Measurements from ENCODE around the gene KRTAP10-3.

DNA sequence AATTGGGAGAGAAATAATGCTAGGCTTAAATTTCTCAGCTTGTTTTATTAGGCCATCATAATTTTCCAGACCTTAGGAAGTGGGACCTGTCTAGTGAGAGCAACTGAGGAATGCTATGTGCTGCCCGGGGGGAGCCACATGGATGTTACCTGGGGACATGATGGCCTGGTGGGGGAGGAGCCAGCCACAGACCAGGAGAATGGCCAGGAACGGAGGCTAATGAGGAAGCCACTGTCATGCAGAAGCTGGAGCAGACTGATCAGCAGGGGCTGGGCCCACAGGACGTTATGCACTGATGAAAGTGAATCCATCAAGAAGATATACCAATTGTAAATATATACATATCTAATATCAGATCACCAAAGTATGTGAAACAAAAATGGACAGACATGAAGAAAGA, 14.0 kb downstream of the KRTAP10-3 start:
- TF ChIP-seq, protein P1, sequence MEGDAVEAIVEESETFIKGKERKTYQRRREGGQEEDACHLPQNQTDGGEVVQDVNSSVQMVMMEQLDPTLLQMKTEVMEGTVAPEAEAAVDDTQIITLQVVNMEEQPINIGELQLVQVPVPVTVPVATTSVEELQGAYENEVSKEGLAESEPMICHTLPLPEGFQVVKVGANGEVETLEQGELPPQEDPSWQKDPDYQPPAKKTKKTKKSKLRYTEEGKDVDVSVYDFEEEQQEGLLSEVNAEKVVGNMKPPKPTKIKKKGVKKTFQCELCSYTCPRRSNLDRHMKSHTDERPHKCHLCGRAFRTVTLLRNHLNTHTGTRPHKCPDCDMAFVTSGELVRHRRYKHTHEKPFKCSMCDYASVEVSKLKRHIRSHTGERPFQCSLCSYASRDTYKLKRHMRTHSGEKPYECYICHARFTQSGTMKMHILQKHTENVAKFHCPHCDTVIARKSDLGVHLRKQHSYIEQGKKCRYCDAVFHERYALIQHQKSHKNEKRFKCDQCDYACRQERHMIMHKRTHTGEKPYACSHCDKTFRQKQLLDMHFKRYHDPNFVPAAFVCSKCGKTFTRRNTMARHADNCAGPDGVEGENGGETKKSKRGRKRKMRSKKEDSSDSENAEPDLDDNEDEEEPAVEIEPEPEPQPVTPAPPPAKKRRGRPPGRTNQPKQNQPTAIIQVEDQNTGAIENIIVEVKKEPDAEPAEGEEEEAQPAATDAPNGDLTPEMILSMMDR (optimal IDR thresholded peaks at IDR 0.05 in 1 of 3, IDR thresholded peaks at IDR 0.05 in 1 of 3, conservative IDR thresholded peaks at IDR 0.05 in 1 of 3; ENCODE audit: extremely low read depth in 1 of 3, insufficient read depth in 2 of 3, low read length in 3 of 3), result no peak
- no peak for TF ChIP-seq EZH2 (IDR thresholded peaks at IDR 0.05; ENCODE audit: low read length)

Data from keratinocyte (primary cell).